ENCODE data around the gene HTR2C.

Gene HTR2C

DNA sequence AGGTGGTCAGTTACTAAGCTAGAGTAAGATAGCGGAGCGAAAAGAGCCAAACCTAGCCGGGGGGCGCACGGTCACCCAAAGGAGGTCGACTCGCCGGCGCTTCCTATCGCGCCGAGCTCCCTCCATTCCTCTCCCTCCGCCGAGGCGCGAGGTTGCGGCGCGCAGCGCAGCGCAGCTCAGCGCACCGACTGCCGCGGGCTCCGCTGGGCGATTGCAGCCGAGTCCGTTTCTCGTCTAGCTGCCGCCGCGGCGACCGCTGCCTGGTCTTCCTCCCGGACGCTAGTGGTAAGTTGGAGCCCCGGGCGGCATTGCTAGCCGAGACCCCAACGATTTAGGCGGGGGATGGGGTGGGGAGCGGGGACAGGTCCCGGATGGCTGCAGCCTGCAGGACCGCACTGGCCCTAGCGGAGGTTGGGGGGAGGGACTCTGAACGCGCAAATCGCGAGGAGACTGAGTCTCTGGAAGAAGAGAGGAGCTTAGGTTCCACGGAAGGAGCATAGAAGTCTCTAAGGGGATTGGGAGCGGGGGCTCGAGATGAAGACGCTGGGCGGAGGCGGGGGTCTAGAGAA is 573 bp downstream of the HTR2C start:
- ATAC-seq: peak; percentile 80
- TF ChIP-seq ARNTL (CRISPR knock-in tag; IDR thresholded peaks at IDR 0.05; ENCODE audit: borderline replicate concordance, low read depth) (no peak), ZFP3 (CRISPR knock-in tag; IDR thresholded peaks at IDR 0.05) (no peak), ESRRG (CRISPR knock-in tag; IDR thresholded peaks at IDR 0.05) (no peak), ZC3H10 (CRISPR knock-in tag; IDR thresholded peaks at IDR 0.05) (no peak), ZNF70 (CRISPR knock-in tag; IDR thresholded peaks at IDR 0.05) (no peak), ZNF565 (CRISPR knock-in tag; conservative IDR thresholded peaks at IDR 0.05; ENCODE audit: low read depth) (no peak), PPARA (CRISPR knock-in tag; IDR thresholded peaks at IDR 0.05; ENCODE audit: borderline replicate concordance) (no peak), ISL1 (CRISPR knock-in tag; IDR thresholded peaks at IDR 0.05) (no peak), SNAI2 (CRISPR knock-in tag; IDR thresholded peaks at IDR 0.05) (no peak), ZNF8 (CRISPR knock-in tag; IDR thresholded peaks at IDR 0.05) (no peak)
- TF ChIP-seq, protein P1, sequence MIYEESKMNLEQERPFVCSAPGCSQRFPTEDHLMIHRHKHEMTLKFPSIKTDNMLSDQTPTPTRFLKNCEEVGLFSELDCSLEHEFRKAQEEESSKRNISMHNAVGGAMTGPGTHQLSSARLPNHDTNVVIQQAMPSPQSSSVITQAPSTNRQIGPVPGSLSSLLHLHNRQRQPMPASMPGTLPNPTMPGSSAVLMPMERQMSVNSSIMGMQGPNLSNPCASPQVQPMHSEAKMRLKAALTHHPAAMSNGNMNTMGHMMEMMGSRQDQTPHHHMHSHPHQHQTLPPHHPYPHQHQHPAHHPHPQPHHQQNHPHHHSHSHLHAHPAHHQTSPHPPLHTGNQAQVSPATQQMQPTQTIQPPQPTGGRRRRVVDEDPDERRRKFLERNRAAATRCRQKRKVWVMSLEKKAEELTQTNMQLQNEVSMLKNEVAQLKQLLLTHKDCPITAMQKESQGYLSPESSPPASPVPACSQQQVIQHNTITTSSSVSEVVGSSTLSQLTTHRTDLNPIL (CRISPR knock-in tag; IDR thresholded peaks at IDR 0.05; ENCODE audit: low read depth): no peak
- TF ChIP-seq, protein P2, sequence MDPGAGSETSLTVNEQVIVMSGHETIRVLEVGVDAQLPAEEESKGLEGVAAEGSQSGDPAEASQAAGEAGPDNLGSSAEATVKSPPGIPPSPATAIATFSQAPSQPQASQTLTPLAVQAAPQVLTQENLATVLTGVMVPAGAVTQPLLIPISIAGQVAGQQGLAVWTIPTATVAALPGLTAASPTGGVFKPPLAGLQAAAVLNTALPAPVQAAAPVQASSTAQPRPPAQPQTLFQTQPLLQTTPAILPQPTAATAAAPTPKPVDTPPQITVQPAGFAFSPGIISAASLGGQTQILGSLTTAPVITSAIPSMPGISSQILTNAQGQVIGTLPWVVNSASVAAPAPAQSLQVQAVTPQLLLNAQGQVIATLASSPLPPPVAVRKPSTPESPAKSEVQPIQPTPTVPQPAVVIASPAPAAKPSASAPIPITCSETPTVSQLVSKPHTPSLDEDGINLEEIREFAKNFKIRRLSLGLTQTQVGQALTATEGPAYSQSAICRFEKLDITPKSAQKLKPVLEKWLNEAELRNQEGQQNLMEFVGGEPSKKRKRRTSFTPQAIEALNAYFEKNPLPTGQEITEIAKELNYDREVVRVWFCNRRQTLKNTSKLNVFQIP (CRISPR knock-in tag; IDR thresholded peaks at IDR 0.05; ENCODE audit: borderline replicate concordance, low read depth): no peak
- TF ChIP-seq, protein P3, sequence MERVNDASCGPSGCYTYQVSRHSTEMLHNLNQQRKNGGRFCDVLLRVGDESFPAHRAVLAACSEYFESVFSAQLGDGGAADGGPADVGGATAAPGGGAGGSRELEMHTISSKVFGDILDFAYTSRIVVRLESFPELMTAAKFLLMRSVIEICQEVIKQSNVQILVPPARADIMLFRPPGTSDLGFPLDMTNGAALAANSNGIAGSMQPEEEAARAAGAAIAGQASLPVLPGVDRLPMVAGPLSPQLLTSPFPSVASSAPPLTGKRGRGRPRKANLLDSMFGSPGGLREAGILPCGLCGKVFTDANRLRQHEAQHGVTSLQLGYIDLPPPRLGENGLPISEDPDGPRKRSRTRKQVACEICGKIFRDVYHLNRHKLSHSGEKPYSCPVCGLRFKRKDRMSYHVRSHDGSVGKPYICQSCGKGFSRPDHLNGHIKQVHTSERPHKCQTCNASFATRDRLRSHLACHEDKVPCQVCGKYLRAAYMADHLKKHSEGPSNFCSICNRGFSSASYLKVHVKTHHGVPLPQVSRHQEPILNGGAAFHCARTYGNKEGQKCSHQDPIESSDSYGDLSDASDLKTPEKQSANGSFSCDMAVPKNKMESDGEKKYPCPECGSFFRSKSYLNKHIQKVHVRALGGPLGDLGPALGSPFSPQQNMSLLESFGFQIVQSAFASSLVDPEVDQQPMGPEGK (CRISPR knock-in tag; IDR thresholded peaks at IDR 0.05; ENCODE audit: borderline replicate concordance): no peak
- TF ChIP-seq, protein P4, sequence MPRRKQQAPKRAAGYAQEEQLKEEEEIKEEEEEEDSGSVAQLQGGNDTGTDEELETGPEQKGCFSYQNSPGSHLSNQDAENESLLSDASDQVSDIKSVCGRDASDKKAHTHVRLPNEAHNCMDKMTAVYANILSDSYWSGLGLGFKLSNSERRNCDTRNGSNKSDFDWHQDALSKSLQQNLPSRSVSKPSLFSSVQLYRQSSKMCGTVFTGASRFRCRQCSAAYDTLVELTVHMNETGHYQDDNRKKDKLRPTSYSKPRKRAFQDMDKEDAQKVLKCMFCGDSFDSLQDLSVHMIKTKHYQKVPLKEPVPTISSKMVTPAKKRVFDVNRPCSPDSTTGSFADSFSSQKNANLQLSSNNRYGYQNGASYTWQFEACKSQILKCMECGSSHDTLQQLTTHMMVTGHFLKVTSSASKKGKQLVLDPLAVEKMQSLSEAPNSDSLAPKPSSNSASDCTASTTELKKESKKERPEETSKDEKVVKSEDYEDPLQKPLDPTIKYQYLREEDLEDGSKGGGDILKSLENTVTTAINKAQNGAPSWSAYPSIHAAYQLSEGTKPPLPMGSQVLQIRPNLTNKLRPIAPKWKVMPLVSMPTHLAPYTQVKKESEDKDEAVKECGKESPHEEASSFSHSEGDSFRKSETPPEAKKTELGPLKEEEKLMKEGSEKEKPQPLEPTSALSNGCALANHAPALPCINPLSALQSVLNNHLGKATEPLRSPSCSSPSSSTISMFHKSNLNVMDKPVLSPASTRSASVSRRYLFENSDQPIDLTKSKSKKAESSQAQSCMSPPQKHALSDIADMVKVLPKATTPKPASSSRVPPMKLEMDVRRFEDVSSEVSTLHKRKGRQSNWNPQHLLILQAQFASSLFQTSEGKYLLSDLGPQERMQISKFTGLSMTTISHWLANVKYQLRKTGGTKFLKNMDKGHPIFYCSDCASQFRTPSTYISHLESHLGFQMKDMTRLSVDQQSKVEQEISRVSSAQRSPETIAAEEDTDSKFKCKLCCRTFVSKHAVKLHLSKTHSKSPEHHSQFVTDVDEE (CRISPR knock-in tag; IDR thresholded peaks at IDR 0.05): no peak

DNA sequence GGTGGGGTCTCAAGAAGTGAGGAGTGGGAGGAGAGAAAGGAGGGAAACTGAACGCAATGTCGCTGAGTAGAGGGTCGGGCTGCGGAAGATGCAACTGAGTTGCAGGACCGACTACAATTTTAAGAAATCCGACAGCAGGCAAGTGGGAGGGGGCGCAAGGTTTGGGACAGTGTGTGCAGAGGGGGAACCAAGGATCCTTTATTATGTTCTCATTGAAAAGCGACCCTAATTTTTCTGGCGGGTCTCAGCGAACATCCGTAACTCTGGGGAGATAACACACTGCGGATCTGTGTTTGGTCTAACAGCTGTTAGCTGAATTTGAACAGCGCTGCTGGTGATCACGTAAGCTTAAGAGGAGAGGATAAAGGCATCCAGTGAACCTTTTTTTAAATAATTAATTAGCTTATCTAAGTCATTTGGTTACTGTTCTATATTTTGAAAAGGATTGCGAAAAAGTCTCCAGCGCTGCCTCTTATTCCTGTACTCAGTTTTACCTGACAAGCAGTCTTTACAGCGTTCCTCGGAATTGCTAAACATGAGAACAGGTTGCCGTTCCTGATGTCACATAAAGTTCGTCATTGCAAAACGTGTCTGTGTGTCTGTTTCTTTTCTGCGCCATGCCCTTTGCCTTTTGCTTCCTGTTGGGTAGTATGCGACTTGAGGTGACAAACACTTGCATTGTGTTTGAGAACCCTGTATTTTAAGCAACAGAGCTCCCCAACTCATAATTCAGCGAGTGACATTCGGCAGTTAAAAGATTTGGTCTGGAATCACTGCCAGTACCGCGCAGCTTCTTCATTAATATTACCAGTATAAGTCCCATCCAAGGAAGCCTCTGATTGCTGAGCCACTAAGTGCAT is 1.3 kb downstream of the HTR2C start:
- peak; percentile 45 for ATAC-seq

DNA sequence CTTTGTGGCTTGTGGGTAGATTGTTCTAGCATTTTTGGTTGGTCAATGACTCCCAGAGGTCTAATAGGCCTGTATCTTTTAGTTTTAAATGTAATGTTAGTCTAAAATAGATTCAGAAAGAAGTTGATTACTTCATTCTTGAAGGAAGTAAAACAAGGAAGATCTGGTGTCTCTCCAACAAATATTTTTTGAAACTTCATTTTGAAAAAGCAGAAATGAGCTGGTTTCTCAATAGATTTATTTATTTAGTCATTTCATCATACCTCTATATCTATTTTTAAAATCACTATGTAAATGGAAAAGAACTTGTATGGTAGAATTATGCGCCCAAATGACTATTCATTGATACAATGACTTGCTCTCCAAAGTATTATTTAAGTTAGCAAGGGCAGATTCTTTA is 7.2 kb downstream of the HTR2C start:
- TF ChIP-seq SNAI2 (CRISPR knock-in tag; IDR thresholded peaks at IDR 0.05): no peak
- no peak for TF ChIP-seq TCF4 (CRISPR knock-in tag; IDR thresholded peaks at IDR 0.05; ENCODE audit: borderline replicate concordance)
- TF ChIP-seq ISL1 (CRISPR knock-in tag; IDR thresholded peaks at IDR 0.05): no peak
- no peak for TF ChIP-seq ZFP3 (CRISPR knock-in tag; IDR thresholded peaks at IDR 0.05)
- ATAC-seq: no peak

More for the DNA sequence above, 1.3 kb downstream of the HTR2C start:
- TF ChIP-seq ZFP3 (CRISPR knock-in tag; IDR thresholded peaks at IDR 0.05): no peak
- TF ChIP-seq, protein P3 (CRISPR knock-in tag; IDR thresholded peaks at IDR 0.05; ENCODE audit: borderline replicate concordance): no peak
- TF ChIP-seq ZC3H10 (CRISPR knock-in tag; IDR thresholded peaks at IDR 0.05): no peak

DNA sequence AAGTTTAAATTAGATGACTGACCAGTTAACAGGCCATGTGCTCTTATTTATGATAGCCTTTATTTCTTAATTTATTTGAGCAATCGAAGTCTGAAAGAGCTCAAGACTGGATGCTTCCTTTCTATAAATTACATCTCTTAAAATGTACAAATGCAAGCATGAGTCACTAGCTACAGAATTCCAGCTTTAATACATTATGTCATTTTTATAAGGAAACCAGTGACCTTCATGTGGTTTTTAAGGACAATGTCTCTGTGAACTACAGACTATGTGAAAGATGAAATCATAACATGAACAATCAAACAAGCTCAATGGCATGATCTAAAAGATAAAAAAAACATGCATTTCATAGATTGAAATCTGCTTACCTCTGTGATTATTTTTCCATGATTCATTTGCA is 15.4 kb downstream of the HTR2C start:
- ATAC-seq: peak; percentile 60
- peak; percentile 40; the same call in 1 of the 2 replicates for TF ChIP-seq ISL1 (CRISPR knock-in tag; IDR thresholded peaks at IDR 0.05)
- no peak for TF ChIP-seq BACH2 (CRISPR knock-in tag; IDR thresholded peaks at IDR 0.05; ENCODE audit: borderline replicate concordance)
- TF ChIP-seq ZNF8 (CRISPR knock-in tag; IDR thresholded peaks at IDR 0.05): no peak
- TF ChIP-seq TOX (CRISPR knock-in tag; IDR thresholded peaks at IDR 0.05; ENCODE audit: borderline replicate concordance): peak; percentile 52; the same call in 1 of the 2 replicates
- TF ChIP-seq PPARA (CRISPR knock-in tag; IDR thresholded peaks at IDR 0.05; ENCODE audit: borderline replicate concordance): no peak
- TF ChIP-seq, protein P1 (CRISPR knock-in tag; IDR thresholded peaks at IDR 0.05; ENCODE audit: low read depth): peak; percentile 58; the same call in 1 of the 2 replicates
- TF ChIP-seq CSDC2 (CRISPR knock-in tag; IDR thresholded peaks at IDR 0.05): no peak
- TF ChIP-seq, protein P2 (CRISPR knock-in tag; IDR thresholded peaks at IDR 0.05; ENCODE audit: borderline replicate concordance, low read depth): no peak
- TF ChIP-seq SNAI2 (CRISPR knock-in tag; IDR thresholded peaks at IDR 0.05): no peak

All from SK-N-SH treated with all-trans-retinoic acid at 6 μM for 48 hours (cell line).